ENCODE data around the gene NSDHL.

DNA sequence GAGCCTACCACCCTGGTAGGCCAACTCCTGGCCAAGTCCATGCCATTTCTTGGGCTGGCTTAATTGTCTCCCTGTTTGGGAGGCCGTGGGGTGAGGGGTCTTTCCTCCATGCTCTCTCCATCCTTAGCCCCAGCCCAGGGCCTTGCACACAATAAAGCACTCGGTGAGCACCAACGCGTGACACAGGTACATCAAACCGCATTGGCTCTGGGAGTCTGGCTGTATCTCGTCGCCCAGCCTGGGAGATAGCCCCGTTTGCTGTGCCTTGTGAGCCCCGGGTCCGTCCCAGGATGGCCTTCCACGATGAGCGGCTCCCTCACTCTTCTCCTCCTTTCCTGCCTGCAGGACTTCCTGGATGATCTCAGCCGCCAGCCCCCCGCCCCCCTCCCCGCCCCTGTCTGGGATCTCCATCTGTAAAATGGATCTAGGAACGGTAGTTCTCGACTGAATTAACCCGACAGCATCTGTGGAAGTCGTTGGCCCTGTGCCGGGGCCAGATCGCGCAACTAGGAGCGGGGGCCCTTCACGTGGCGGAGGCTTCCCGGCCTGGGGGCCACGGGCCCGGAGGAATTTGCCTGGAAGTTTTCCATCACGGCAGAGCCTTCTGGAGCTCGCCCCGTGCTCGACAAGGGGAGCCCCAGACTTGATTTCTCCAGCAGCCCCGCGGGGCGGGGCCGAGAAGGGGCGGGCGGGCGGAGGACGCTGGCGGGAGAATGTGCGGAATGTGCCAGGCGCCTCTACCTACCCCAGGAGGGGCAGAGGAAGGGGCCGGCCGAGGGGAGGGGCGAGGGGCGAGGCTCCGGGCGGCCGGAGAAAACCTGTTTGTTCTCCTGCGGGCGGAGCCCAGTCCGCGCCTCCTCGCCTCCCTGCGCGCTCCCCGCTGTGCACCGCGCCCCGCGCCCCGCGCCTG lies 66.6 kb downstream of the NSDHL start, which contains the start of gene ZNF185:
- TF ChIP-seq EZH2 (optimal IDR thresholded peaks at IDR 0.05; ENCODE audit: low read depth, low read length) = no peak
- TF ChIP-seq CTCF (IDR thresholded peaks at IDR 0.05; ENCODE audit: low read length) = no peak

Measured in MM.1S (cell line).